Loucy (cell line): ENCODE data around the gene PARD3B.

Source experiments
- CTCF ChIP-seq: fragments of 200-600 bp; sonication (generic); conservative IDR thresholded peaks from 2 replicates; pipeline ENCODE4 v1.5.1; 2014; ENCODE audit warnings: mild to moderate bottlenecking, antibody characterized with exemption, low read length
- EZH2phosphoT487 ChIP-seq: fragments of 200-600 bp; IDR thresholded peaks from 2 replicates; pipeline ENCODE4 v1.6.1; 2018; ENCODE audit warnings: antibody characterized with exemption, mild to moderate bottlenecking, moderate library complexity, borderline replicate concordance

GRCh38 chr2:205043285-205043684, 498.0 kb downstream of the PARD3B start:
- TF ChIP-seq CTCF (no peak), EZH2phosphoT487 (no peak)
